ENCODE measurements around the gene DNAJC2.
"Not testable (repeated sequence)": the region's sequence is repeated elsewhere in the genome, so short reads cannot be mapped to it uniquely, and the experiment has no call there.

DNAJC2 gene

DNA sequence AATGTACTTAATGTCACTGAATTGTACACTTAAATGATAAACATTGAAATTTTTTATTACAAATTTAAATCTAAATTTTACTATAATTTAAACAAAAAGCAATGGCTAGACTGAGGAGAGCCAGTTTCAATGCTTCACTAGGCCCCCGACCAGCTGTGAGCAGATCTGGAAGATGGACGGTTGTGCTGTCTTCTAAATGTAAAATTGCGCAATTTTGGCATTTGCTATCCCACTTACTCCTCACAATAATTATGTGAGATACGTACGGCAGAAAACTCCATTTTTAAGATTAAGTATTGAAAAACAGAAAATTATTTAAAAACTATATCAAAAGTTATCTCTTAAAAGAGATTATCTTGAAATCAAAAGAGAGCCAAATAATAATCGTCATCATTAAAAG lies 71.2 kb downstream of the DNAJC2 start:
- not testable (repeated sequence) for DNase-seq (ENCODE audit: low read depth in 2 of 2)

DNA sequence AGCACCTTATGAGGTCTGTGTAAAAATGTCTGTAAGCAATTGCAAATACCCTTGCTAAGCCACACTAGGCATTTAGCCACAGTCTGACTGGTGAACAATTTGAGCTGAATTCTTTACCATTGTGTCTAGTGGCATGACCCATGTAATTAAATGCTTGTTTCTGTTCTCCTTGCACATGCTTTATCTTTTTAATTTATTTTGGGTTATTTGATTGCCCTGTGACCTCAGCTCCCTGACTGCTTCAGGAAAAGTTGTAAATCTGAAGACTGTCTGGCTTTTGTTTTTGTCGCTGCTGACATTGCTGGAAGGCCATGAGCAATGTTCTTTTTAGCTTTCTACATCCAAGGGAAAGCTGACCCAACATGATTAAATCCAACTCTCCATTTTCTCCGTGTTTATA lies 78.3 kb downstream of the DNAJC2 start:
- not testable (repeated sequence) for DNase-seq (ENCODE audit: low read depth in 2 of 2)

DNA sequence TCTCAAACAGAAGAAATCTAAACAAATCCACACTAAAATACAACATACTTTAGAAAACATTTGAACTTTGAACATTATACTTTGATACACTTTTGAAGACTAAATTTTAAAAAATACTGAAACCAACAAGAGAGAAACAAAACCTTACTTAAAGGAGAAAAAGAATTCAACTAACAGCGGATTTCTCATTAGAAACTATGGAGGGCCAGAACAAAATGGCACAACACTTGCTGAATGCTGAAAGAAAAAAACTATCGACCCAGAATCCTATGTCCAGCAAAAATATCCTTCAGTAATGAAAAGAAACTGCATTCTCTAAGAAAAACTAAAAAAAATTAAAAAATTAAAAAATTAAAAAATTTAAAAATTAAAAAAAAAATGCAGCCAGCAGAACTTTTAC lies 80.5 kb downstream of the DNAJC2 start:
- DNase-seq (ENCODE audit: low read depth in 2 of 2), result not testable (repeated sequence)

Measured in stimulated activated CD4-positive, alpha-beta T cell treated with anti-CD3 and anti-CD28 coated beads, Interleukin-4, amount 100 ng/mL, for 48 hours (primary cell).